CD4-positive, alpha-beta T cell (primary cell): ENCODE results near the gene INSYN2B. TPM values are rescaled to one million over a fixed set of nuclear protein-coding genes. Genes with fewer than 3 reads are reported as not detected.
A peak's percentile ranks its signal among the peaks of the same experiment; 100 is the strongest.

Experiments used
- ATAC-seq: fragments of 200-7000 bp; cut with Tn5 transposase; one replicate; pipeline ENCODE4 v1.10.0; 2022; ENCODE audit warnings: mild to moderate bottlenecking; ENCODE audit not compliant: poor library complexity
- CTCF ChIA-PET: fragments of 350-600 bp; sonication (Branson Sonifier 250); formaldehyde crosslinking; loops from one replicate; lab custom pipeline; 2021; ENCODE audit warnings: antibody characterized with exemption, inconsistent platforms; lab: Charles Lee
- POLR2A ChIA-PET: fragments of 350-600 bp; sonication (Branson Sonifier 250); formaldehyde crosslinking; loops from one replicate; lab custom pipeline; 2021; ENCODE audit warnings: antibody characterized with exemption, inconsistent platforms; lab: Charles Lee
- DNase-seq, 14 experiments: peaks; one replicate each; pipeline ENCODE4 v3.0.0-alpha.2; 2013 to 2020; ENCODE audit warnings: mixed read lengths in 2 of 14
- H3K27ac ChIP-seq, 2 donors: one replicate each; pipeline versions ENCODE4 v1.5.1 to v1.7.0; 2013; ENCODE audit warnings: low read length in 2 of 2, low read depth in 1 of 2, mild to moderate bottlenecking in 1 of 2
- H3K27me3 ChIP-seq, 2 experiments: 1 replicate in 1 of 2; 2 replicates in 1 of 2; pipeline versions ENCODE4 v1.6.1 to v1.7.0; 2013; ENCODE audit warnings: low read length in 2 of 2, control low read depth in 1 of 2, mild to moderate bottlenecking in 1 of 2, moderate library complexity in 1 of 2; ENCODE audit not compliant: insufficient read depth in 2 of 2, control insufficient read depth in 1 of 2
- H3K36me3 ChIP-seq: one replicate; pipeline ENCODE4 v1.6.1; 2013; ENCODE audit warnings: low read length, control low read depth; ENCODE audit not compliant: insufficient read depth
- H3K4me1 ChIP-seq: one replicate; pipeline ENCODE4 v1.6.1; 2013; ENCODE audit warnings: low read length, control low read depth; ENCODE audit not compliant: insufficient read depth
- H3K4me3 ChIP-seq: one replicate; pipeline ENCODE4 v1.5.1; 2013; ENCODE audit warnings: mild to moderate bottlenecking, low read length, moderate library complexity
- H3K9me3 ChIP-seq, 2 experiments: 1 replicate in 1 of 2; 2 replicates in 1 of 2; pipeline versions ENCODE4 v1.6.1 to v1.7.0; 2013; ENCODE audit warnings: low read length in 2 of 2, mild to moderate bottlenecking in 2 of 2, control low read depth in 1 of 2, moderate library complexity in 1 of 2; ENCODE audit not compliant: control insufficient read depth in 1 of 2, insufficient read depth in 1 of 2
- H3K27ac Mint-ChIP-seq: one replicate; pipeline ENCODE4 v1.8.0; 2020; ENCODE audit warnings: mixed read lengths
- H3K27me3 Mint-ChIP-seq: one replicate; pipeline ENCODE4 v1.8.0; 2021; ENCODE audit warnings: mixed read lengths
- H3K36me3 Mint-ChIP-seq: one replicate; pipeline ENCODE4 v1.8.0; 2021; ENCODE audit warnings: low read depth, mixed read lengths
- H3K4me1 Mint-ChIP-seq: one replicate; pipeline ENCODE4 v1.8.0; 2021; ENCODE audit warnings: low read depth, mixed read lengths
- H3K4me3 Mint-ChIP-seq: one replicate; pipeline ENCODE4 v1.8.0; 2020; ENCODE audit warnings: mild to moderate bottlenecking, mixed read lengths
- H3K9me3 Mint-ChIP-seq: one replicate; pipeline ENCODE4 v1.8.0; 2020; ENCODE audit warnings: mixed read lengths
- intact Hi-C, 2 experiments: fragments of 100-400 bp; cut with DNase I in 1 of 2; cut with micrococcal nuclease in 1 of 2; formaldehyde crosslinking; loops; one replicate each; pipeline versions ENCODE4 v1.15.1 to v1.9.0; 2023 to 2025; cut with DNase I, micrococcal nuclease
- total RNA-seq, 174 experiments: library from RNA in 2 of 174; stranded (reverse) in 2 of 174; gene quantifications; one replicate each; pipeline ENCODE4 v1.2.3 and lab custom pipeline; 2021 to 2026
- TF ChIP-seq, protein P1 (sequence below): fragments of 200-600 bp; IDR thresholded peaks from one replicate; pipeline ENCODE4 v1.8.0; 2022; ENCODE audit warnings: antibody characterized with exemption, mild to moderate bottlenecking

INSYN2B gene
- total RNA-seq, 2 experiments from 2014 or later: not detected

GRCh38 chr5:169873642-169874041 lies 106.7 kb downstream of the INSYN2B start:
- ATAC-seq (no peak), DNase-seq (peak in 1 of 14 experiments; percentile 7)
- H3K27ac ChIP-seq: no peak overlapping the region
- H3K9me3 Mint-ChIP-seq: no peaks in the 10 kb centered on the region
- peaks cover 68% of the 10 kb centered on the region for H3K36me3 Mint-ChIP-seq
- H3K4me3 ChIP-seq: no peak overlapping the region
- H3K4me3 Mint-ChIP-seq: no peak overlapping the region
- H3K4me1 Mint-ChIP-seq: peaks cover 11% of the 10 kb centered on the region
- no peaks in the 10 kb centered on the region for H3K27me3 ChIP-seq
- ChIA-PET POLR2A (no interaction called here), CTCF (no interaction called here)
- no peak overlapping the region for H3K27ac Mint-ChIP-seq
- no peaks in the 10 kb centered on the region for H3K27me3 Mint-ChIP-seq
- peaks cover 20% of the 10 kb centered on the region for H3K36me3 ChIP-seq
- peaks cover 2% of the 10 kb centered on the region for H3K4me1 ChIP-seq
- H3K9me3 ChIP-seq: no peaks in the 10 kb centered on the region
- intact Hi-C loops: no loop called here
- TF ChIP-seq, protein P1, sequence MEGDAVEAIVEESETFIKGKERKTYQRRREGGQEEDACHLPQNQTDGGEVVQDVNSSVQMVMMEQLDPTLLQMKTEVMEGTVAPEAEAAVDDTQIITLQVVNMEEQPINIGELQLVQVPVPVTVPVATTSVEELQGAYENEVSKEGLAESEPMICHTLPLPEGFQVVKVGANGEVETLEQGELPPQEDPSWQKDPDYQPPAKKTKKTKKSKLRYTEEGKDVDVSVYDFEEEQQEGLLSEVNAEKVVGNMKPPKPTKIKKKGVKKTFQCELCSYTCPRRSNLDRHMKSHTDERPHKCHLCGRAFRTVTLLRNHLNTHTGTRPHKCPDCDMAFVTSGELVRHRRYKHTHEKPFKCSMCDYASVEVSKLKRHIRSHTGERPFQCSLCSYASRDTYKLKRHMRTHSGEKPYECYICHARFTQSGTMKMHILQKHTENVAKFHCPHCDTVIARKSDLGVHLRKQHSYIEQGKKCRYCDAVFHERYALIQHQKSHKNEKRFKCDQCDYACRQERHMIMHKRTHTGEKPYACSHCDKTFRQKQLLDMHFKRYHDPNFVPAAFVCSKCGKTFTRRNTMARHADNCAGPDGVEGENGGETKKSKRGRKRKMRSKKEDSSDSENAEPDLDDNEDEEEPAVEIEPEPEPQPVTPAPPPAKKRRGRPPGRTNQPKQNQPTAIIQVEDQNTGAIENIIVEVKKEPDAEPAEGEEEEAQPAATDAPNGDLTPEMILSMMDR: no peak

DNA sequence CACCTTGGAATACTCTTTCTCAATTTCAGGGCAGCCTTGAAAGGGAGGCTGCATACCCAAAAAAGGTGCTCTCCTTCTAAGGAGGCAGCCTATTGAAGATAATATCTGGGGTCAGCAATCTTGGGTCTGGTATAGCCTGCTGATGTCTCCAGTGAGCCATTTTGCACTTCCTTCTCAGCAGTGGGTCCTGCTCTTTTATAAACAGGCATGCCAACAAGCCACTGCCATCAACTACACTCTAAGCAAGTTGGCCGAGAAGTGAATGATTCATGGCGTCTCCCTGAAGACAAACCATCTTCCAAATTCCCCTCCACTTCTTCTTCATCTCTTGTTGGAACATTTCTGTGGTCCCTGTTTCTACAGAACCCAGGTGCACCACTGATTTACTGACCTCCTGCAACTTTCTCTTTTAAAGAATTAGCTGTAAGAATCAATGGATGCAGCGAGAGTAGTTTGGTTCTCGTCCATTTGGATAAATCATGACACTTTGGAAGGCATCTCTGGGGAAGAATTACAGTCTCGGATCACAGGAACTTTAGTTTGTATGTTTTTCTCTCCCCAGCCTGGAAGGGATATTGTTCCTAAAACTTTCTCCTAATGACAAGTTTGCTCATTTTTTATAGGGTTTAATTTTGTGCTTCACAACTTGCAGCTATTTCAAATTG lies 108.3 kb downstream of the INSYN2B start:
- no peaks in the 10 kb centered on the region for H3K27me3 Mint-ChIP-seq
- no peak overlapping the region for H3K4me3 Mint-ChIP-seq
- peaks cover 4% of the 10 kb centered on the region for H3K4me1 Mint-ChIP-seq
- peaks cover 2% of the 10 kb centered on the region for H3K4me1 ChIP-seq
- H3K9me3 Mint-ChIP-seq: no peaks in the 10 kb centered on the region
- no peaks in the 10 kb centered on the region for H3K27me3 ChIP-seq
- peaks cover 69% of the 10 kb centered on the region for H3K36me3 Mint-ChIP-seq
- no peak for ATAC-seq
- H3K27ac Mint-ChIP-seq: no peak overlapping the region
- no peak for DNase-seq
- CTCF ChIA-PET: no interaction called here
- no peak overlapping the region for H3K4me3 ChIP-seq
- H3K27ac ChIP-seq: no peak overlapping the region
- intact Hi-C loops: no loop called here
- H3K9me3 ChIP-seq: no peaks in the 10 kb centered on the region
- POLR2A ChIA-PET: no interaction called here
- TF ChIP-seq, protein P1: no peak
- H3K36me3 ChIP-seq: peaks cover 27% of the 10 kb centered on the region

GRCh38 chr5:169870211-169870610 lies 110.1 kb downstream of the INSYN2B start:
- ATAC-seq (no peak), DNase-seq (no peak)
- Mint-ChIP-seq H3K27ac (no peak overlapping the region), H3K4me3 (no peak overlapping the region), H3K27me3 (no peaks in the 10 kb centered on the region), H3K4me1 (no peaks in the 10 kb centered on the region), H3K9me3 (no peaks in the 10 kb centered on the region), H3K36me3 (peaks cover 75% of the 10 kb centered on the region)
- CTCF ChIA-PET: no interaction called here
- Histone ChIP-seq H3K27ac (no peak overlapping the region), H3K4me3 (no peak overlapping the region), H3K9me3 (no peaks in the 10 kb centered on the region), H3K27me3 (no peaks in the 10 kb centered on the region), H3K4me1 (no peaks in the 10 kb centered on the region), H3K36me3 (peaks cover 38% of the 10 kb centered on the region)
- POLR2A ChIA-PET: no interaction called here
- intact Hi-C loops: no loop called here
- TF ChIP-seq, protein P1: no peak
